Hepatocyte (in vitro differentiated cells): Measurements from ENCODE around the gene SLC4A8. TPM values are rescaled to one million over a fixed set of nuclear protein-coding genes. Genes with fewer than 3 reads are reported as not detected.

Experiments
- DNase-seq: peaks from one replicate; pipeline ENCODE4 v3.0.0-alpha.2; 2016; ENCODE audit warnings: low spot score
- H2AFZ ChIP-seq: fragments of 200-600 bp; sonication (generic); 2 replicates; pipeline ENCODE4 v1.6.0; 2016; ENCODE audit warnings: antibody characterized with exemption, mild to moderate bottlenecking
- H3K27ac ChIP-seq: fragments of 200-600 bp; sonication (generic); 2 replicates; pipeline ENCODE4 v1.5.1; 2016; ENCODE audit warnings: mild to moderate bottlenecking
- H3K27me3 ChIP-seq: fragments of 200-600 bp; sonication (generic); 2 replicates; pipeline ENCODE4 v1.6.1; 2016
- H3K36me3 ChIP-seq: fragments of 200-600 bp; sonication (generic); replicated peaks from 2 replicates; pipeline ENCODE4 v1.5.1; 2016; ENCODE audit warnings: low read depth; ENCODE audit not compliant: insufficient read depth
- H3K4me1 ChIP-seq: fragments of 200-600 bp; sonication (generic); 2 replicates; pipeline ENCODE4 v1.5.1; 2016; ENCODE audit warnings: mild to moderate bottlenecking, moderate library complexity; ENCODE audit not compliant: insufficient read depth
- H3K4me2 ChIP-seq: fragments of 200-600 bp; sonication (generic); 2 replicates; pipeline ENCODE4 v1.6.0; 2016
- H3K4me3 ChIP-seq: fragments of 200-600 bp; sonication (generic); 2 replicates; pipeline ENCODE4 v1.5.1; 2016; ENCODE audit warnings: mild to moderate bottlenecking
- H3K79me2 ChIP-seq: fragments of 200-600 bp; sonication (generic); 2 replicates; pipeline ENCODE4 v1.6.0; 2017; ENCODE audit warnings: mild to moderate bottlenecking
- H3K9me2 ChIP-seq: fragments of 200-600 bp; sonication (generic); replicated peaks from 2 replicates; pipeline ENCODE4 v1.6.0; 2017; ENCODE audit warnings: mild to moderate bottlenecking; ENCODE audit not compliant: insufficient read depth
- H3K9me3 ChIP-seq: fragments of 200-600 bp; sonication (generic); 2 replicates; pipeline ENCODE4 v1.5.1; 2016; ENCODE audit warnings: low read depth, mild to moderate bottlenecking
- H4K20me1 ChIP-seq: fragments of 200-600 bp; sonication (generic); 2 replicates; pipeline ENCODE4 v1.6.0; 2016; ENCODE audit warnings: mild to moderate bottlenecking; ENCODE audit not compliant: insufficient read depth, poor library complexity, severe bottlenecking
- CTCF ChIP-seq: fragments of 200-600 bp; sonication (generic); IDR thresholded peaks from 2 replicates; pipeline ENCODE4 v1.5.1; 2016; ENCODE audit warnings: antibody characterized with exemption, mild to moderate bottlenecking; ENCODE audit not compliant: poor library complexity
- EZH2 ChIP-seq: fragments of 200-600 bp; sonication (generic); IDR thresholded peaks from 2 replicates; pipeline ENCODE4 v1.6.1; 2016; ENCODE audit warnings: antibody characterized with exemption, mild to moderate bottlenecking, borderline replicate concordance
- EZH2phosphoT487 ChIP-seq: fragments of 200-600 bp; sonication (generic); IDR thresholded peaks from one replicate; pipeline ENCODE4 v1.6.1; 2018; ENCODE audit warnings: antibody characterized with exemption, mild to moderate bottlenecking, low read depth, moderate library complexity; ENCODE audit not compliant: unreplicated experiment, severe bottlenecking
- WGBS: methylation state at CpG from one replicate; pipeline ENCODE4 v1.1.6; 2016; ENCODE audit warnings: low lambda C conversion rate; ENCODE audit errors: missing lambda C conversion rate; 5-methylcytosine and 5-hydroxymethylcytosine counted together
- polyA plus RNA-seq: library from polyadenylated mRNA; unstranded; fragments of >200 nt; fragmentation: Nextera tagmentation; extraction: Ambion mirVana; gene quantifications from 2 replicates; pipeline ENCODE4 v1.2.1, GENCODE V29; 2016
- total RNA-seq: library from RNA; depleted of rRNA; stranded (reverse); fragments of >200 nt; gene quantifications from 2 replicates; pipeline ENCODE4 v1.2.3, GENCODE V29; 2014

Gene SLC4A8
- total and polyA plus RNA-seq, 2 experiments from 2014 or later, result 14.9 to 18.0 TPM

- no peaks in the 10 kb centered on the region for H4K20me1 ChIP-seq
- no peaks in the 10 kb centered on the region for H3K36me3 ChIP-seq
- no peak for TF ChIP-seq CTCF
- TF ChIP-seq EZH2, result no peak
- H3K27ac ChIP-seq, result no peak overlapping the region
- no peak for DNase-seq
- no peaks in the 10 kb centered on the region for H3K9me2 ChIP-seq
- H3K79me2 ChIP-seq, result no peaks in the 10 kb centered on the region
- H3K4me2 ChIP-seq, result no peak overlapping the region
- H3K4me1 ChIP-seq, result peaks cover 9% of the 10 kb centered on the region
- WGBS, result 77% methylated on average over 7 of the region's 7 CpGs
- no peaks in the 10 kb centered on the region for H3K27me3 ChIP-seq
- H3K9me3 ChIP-seq, result no peaks in the 10 kb centered on the region
- H3K4me3 ChIP-seq, result no peak overlapping the region
- no peak overlapping the region for H2AFZ ChIP-seq
These were observed 46.7 kb downstream of the SLC4A8 start for GRCh38 chr12:51471111-51471864.

- no peak for DNase-seq
- Histone ChIP-seq H3K4me3 (no peak overlapping the region), H3K4me1 (peaks cover 9% of the 10 kb centered on the region), H4K20me1 (no peaks in the 10 kb centered on the region), H3K9me2 (no peaks in the 10 kb centered on the region), H3K36me3 (no peaks in the 10 kb centered on the region), H3K79me2 (no peaks in the 10 kb centered on the region), H2AFZ (no peak overlapping the region), H3K27me3 (no peaks in the 10 kb centered on the region), H3K9me3 (no peaks in the 10 kb centered on the region), H3K27ac (no peak overlapping the region), H3K4me2 (no peak overlapping the region)
- WGBS, result 99% methylated on average over 2 of the region's 2 CpGs
- no peak for TF ChIP-seq CTCF
- TF ChIP-seq EZH2, result no peak
- no peak for TF ChIP-seq EZH2phosphoT487
These were observed 48.4 kb downstream of the SLC4A8 start for GRCh38 chr12:51472984-51473383.

GRCh38 chr12:51473947-51474346 lies 49.3 kb downstream of the SLC4A8 start:
- H2AFZ ChIP-seq, result no peak overlapping the region
- H3K79me2 ChIP-seq, result no peaks in the 10 kb centered on the region
- no peaks in the 10 kb centered on the region for H4K20me1 ChIP-seq
- no peak for DNase-seq
- peaks cover 9% of the 10 kb centered on the region for H3K4me1 ChIP-seq
- no peak overlapping the region for H3K4me2 ChIP-seq
- H3K9me2 ChIP-seq, result no peaks in the 10 kb centered on the region
- WGBS, result 97% methylated on average over 2 of the region's 2 CpGs
- no peak for TF ChIP-seq EZH2phosphoT487
- TF ChIP-seq EZH2, result no peak
- no peak for TF ChIP-seq CTCF
- H3K4me3 ChIP-seq, result no peak overlapping the region
- H3K27me3 ChIP-seq, result no peaks in the 10 kb centered on the region
- H3K36me3 ChIP-seq, result no peaks in the 10 kb centered on the region
- no peak overlapping the region for H3K27ac ChIP-seq
- H3K9me3 ChIP-seq, result no peaks in the 10 kb centered on the region

GRCh38 chr12:51475543-51475942 lies 50.9 kb downstream of the SLC4A8 start:
- TF ChIP-seq EZH2, result no peak
- no peak for TF ChIP-seq CTCF
- no peak for TF ChIP-seq EZH2phosphoT487
- WGBS, result 84% methylated on average over 1 of the region's 1 CpG
- Histone ChIP-seq H2AFZ (no peak overlapping the region), H3K9me3 (no peaks in the 10 kb centered on the region), H3K79me2 (no peaks in the 10 kb centered on the region), H3K4me2 (no peak overlapping the region), H3K27ac (no peak overlapping the region), H4K20me1 (no peaks in the 10 kb centered on the region), H3K36me3 (no peaks in the 10 kb centered on the region), H3K4me1 (peaks cover 9% of the 10 kb centered on the region), H3K4me3 (no peak overlapping the region), H3K9me2 (no peaks in the 10 kb centered on the region), H3K27me3 (no peaks in the 10 kb centered on the region)
- no peak for DNase-seq
